ENCODE measurements around the gene TRIP10.

TRIP10 gene

GRCh38 chr19:6739390-6739882 is at the start of gene TRIP10:
Gene TRIP10, plus strand, starts transcription at chr19:6739680. Its CDS starts 82 bp downstream, at chr19:6739762.
- Histone ChIP-seq H3K79me2 (ENCODE audit: low read length) (peaks cover 44% of the 10 kb centered on the region), H3K9ac (ENCODE audit: low read length) (peak within 1 kb of the TSS; percentile 77), H3K4me1 (ENCODE audit: low read length) (peaks cover 23% of the 10 kb centered on the region), H3K27me3 (replicated peaks; ENCODE audit: insufficient read depth, low read length) (no peaks in the 10 kb centered on the region), H3F3A (ENCODE audit: insufficient read depth, low read length) (peaks cover 36% of the 10 kb centered on the region), H4K20me1 (ENCODE audit: insufficient read depth, low read length) (no peaks in the 10 kb centered on the region), H3K4me2 (ENCODE audit: low read depth, low read length) (peak within 1 kb of the TSS; percentile 87), H3K27ac (ENCODE audit: low read length) (peak within 1 kb of the TSS; percentile 65), H3K36me3 (replicated peaks; ENCODE audit: insufficient read depth, low read length) (no peaks in the 10 kb centered on the region; the same call in 1 of the 2 replicates), H3K4me3 (ENCODE audit: low read length) (peak within 1 kb of the TSS; percentile 96), H3K9me3 (replicated peaks; ENCODE audit: insufficient read depth, low read length) (no peaks in the 10 kb centered on the region), H2AFZ (ENCODE audit: low read length) (peak within 1 kb of the TSS; percentile 79), H3K9me2 (replicated peaks; ENCODE audit: insufficient read depth, low read length) (no peaks in the 10 kb centered on the region)
- TF ChIP-seq EZH2 (optimal IDR thresholded peaks at IDR 0.05; ENCODE audit: low read depth, low read length) (no peak), EZH2phosphoT487 (IDR thresholded peaks at IDR 0.05; ENCODE audit: low read length) (no peak), CTCF (IDR thresholded peaks at IDR 0.05; ENCODE audit: low read length) (no peak)
- peak; percentile 89 for DNase-seq

GRCh38 chr19:6690160-6690885 is 49.2 kb upstream of the TRIP10 start:
- no peak for DNase-seq
- Histone ChIP-seq H3K4me2 (ENCODE audit: low read depth, low read length) (no peak overlapping the region), H3K27ac (ENCODE audit: low read length) (no peak overlapping the region), H4K20me1 (ENCODE audit: insufficient read depth, low read length) (no peaks in the 10 kb centered on the region), H2AFZ (ENCODE audit: low read length) (no peak overlapping the region), H3K9me2 (replicated peaks; ENCODE audit: insufficient read depth, low read length) (no peaks in the 10 kb centered on the region), H3F3A (ENCODE audit: insufficient read depth, low read length) (no peaks in the 10 kb centered on the region), H3K36me3 (replicated peaks; ENCODE audit: insufficient read depth, low read length) (no peaks in the 10 kb centered on the region), H3K79me2 (ENCODE audit: low read length) (no peaks in the 10 kb centered on the region), H3K4me3 (ENCODE audit: low read length) (no peak overlapping the region), H3K4me1 (ENCODE audit: low read length) (no peaks in the 10 kb centered on the region), H3K9ac (ENCODE audit: low read length) (no peak overlapping the region), H3K9me3 (replicated peaks; ENCODE audit: insufficient read depth, low read length) (no peaks in the 10 kb centered on the region), H3K27me3 (replicated peaks; ENCODE audit: insufficient read depth, low read length) (peaks cover 69% of the 10 kb centered on the region)
- no peak for TF ChIP-seq CTCF (IDR thresholded peaks at IDR 0.05; ENCODE audit: low read length)
- TF ChIP-seq EZH2phosphoT487 (IDR thresholded peaks at IDR 0.05; ENCODE audit: low read length) = no peak
- TF ChIP-seq EZH2 (optimal IDR thresholded peaks at IDR 0.05; ENCODE audit: low read depth, low read length) = no peak

GRCh38 chr19:6691342-6691741 is 48.1 kb upstream of the TRIP10 start:
- Histone ChIP-seq H3K9me2 (replicated peaks; ENCODE audit: insufficient read depth, low read length) (no peaks in the 10 kb centered on the region), H3K9me3 (replicated peaks; ENCODE audit: insufficient read depth, low read length) (no peaks in the 10 kb centered on the region), H3K79me2 (ENCODE audit: low read length) (no peaks in the 10 kb centered on the region), H3K4me1 (ENCODE audit: low read length) (no peaks in the 10 kb centered on the region), H3K27ac (ENCODE audit: low read length) (no peak overlapping the region), H3K4me2 (ENCODE audit: low read depth, low read length) (no peak overlapping the region), H4K20me1 (ENCODE audit: insufficient read depth, low read length) (no peaks in the 10 kb centered on the region), H2AFZ (ENCODE audit: low read length) (no peak overlapping the region), H3K36me3 (replicated peaks; ENCODE audit: insufficient read depth, low read length) (no peaks in the 10 kb centered on the region), H3K4me3 (ENCODE audit: low read length) (no peak overlapping the region), H3K9ac (ENCODE audit: low read length) (no peak overlapping the region), H3K27me3 (replicated peaks; ENCODE audit: insufficient read depth, low read length) (peaks cover 68% of the 10 kb centered on the region), H3F3A (ENCODE audit: insufficient read depth, low read length) (no peaks in the 10 kb centered on the region)
- no peak for DNase-seq
- no peak for TF ChIP-seq EZH2 (optimal IDR thresholded peaks at IDR 0.05; ENCODE audit: low read depth, low read length)
- no peak for TF ChIP-seq CTCF (IDR thresholded peaks at IDR 0.05; ENCODE audit: low read length)
- no peak for TF ChIP-seq EZH2phosphoT487 (IDR thresholded peaks at IDR 0.05; ENCODE audit: low read length)

Data from MM.1S (cell line).